ENCODE measurements around the gene NFX1. TPM values are rescaled to one million over a fixed set of nuclear protein-coding genes. Genes with fewer than 3 reads are reported as not detected.
A peak's percentile ranks its signal among the peaks of the same experiment; 100 is the strongest.

The NFX1 gene
- polyA plus RNA-seq (2013, experiment 1 of 2): 18.3 TPM
- polyA plus RNA-seq (2013, experiment 2 of 2): 17.6 TPM

DNA sequence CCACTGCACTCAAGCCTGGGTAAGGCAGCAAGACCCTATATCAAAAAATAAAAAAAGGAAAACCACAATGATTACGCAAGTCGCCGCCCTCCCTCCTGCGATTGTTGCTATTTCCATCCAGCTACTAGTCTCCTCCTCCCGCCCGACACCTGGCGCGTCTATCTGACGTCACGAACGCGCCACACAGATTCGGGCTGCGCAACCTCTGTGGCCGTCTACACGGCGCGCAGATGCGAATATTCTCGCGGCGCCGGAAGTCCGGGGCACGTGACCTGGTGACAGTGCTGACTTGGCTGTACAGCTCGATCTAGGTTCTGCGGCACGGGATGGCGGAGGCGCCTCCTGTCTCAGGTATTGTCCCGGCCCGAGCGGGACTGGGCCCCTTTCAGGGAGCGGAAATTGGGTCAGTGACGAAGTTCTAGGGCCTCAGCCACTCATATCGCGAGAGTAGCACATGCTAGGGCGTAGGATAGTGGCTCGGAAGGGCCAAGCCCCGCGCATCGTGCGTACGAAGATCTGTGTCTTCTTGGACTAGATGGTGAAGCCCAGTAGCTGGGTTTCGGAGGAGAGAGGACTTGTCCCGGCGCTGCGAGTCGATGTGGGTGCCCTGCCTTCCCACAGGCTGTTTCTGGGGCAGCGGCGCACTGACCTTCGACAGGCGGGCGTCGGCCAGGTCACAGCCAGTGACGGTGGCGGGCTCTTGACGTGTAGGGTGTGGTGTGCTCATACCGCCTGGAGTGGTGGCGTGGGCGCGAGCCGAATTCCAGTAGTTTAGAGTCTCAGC, at the start of gene NFX1:
Gene NFX1, plus strand, starts transcription at position 270 of the 784 bp plus-strand sequence. Its CDS starts 57 bp downstream, at position 327.
- H3K9ac ChIP-seq (ENCODE audit: low read depth, low read length): peak within 1 kb of the TSS; percentile 96
- peaks cover 37% of the 10 kb centered on the region for H3K36me3 ChIP-seq (ENCODE audit: insufficient read depth, low read length)
- under 1% methylated on average over 63 of the region's 63 CpGs for WGBS
- H3K4me1 ChIP-seq (ENCODE audit: insufficient read depth, low read length): no peaks in the 10 kb centered on the region; the same call in 1 of the 2 replicates
- peak within 1 kb of the TSS; percentile 93 for H3K27ac ChIP-seq (ENCODE audit: low read depth, low read length)
- H3K4me3 ChIP-seq (ENCODE audit: low read length): peak within 1 kb of the TSS; percentile 82
- no peaks in the 10 kb centered on the region for H3K27me3 ChIP-seq (ENCODE audit: insufficient read depth, low read length)
- no peaks in the 10 kb centered on the region for H3K9me3 ChIP-seq (ENCODE audit: insufficient read depth, low read depth, low read length)

GRCh38 chr9:33241298-33241697, 49.0 kb upstream of the NFX1 start:
- H3K9ac ChIP-seq (ENCODE audit: low read depth, low read length): no peak overlapping the region
- no peak overlapping the region for H3K4me3 ChIP-seq (ENCODE audit: low read length)
- H3K27me3 ChIP-seq (ENCODE audit: insufficient read depth, low read length): no peaks in the 10 kb centered on the region
- no peaks in the 10 kb centered on the region for H3K4me1 ChIP-seq (ENCODE audit: insufficient read depth, low read length)
- H3K27ac ChIP-seq (ENCODE audit: low read depth, low read length): no peak overlapping the region
- no peaks in the 10 kb centered on the region for H3K36me3 ChIP-seq (ENCODE audit: insufficient read depth, low read length)
- WGBS: 86% methylated on average over 5 of the region's 5 CpGs
- no peaks in the 10 kb centered on the region for H3K9me3 ChIP-seq (ENCODE audit: insufficient read depth, low read depth, low read length)

DNA sequence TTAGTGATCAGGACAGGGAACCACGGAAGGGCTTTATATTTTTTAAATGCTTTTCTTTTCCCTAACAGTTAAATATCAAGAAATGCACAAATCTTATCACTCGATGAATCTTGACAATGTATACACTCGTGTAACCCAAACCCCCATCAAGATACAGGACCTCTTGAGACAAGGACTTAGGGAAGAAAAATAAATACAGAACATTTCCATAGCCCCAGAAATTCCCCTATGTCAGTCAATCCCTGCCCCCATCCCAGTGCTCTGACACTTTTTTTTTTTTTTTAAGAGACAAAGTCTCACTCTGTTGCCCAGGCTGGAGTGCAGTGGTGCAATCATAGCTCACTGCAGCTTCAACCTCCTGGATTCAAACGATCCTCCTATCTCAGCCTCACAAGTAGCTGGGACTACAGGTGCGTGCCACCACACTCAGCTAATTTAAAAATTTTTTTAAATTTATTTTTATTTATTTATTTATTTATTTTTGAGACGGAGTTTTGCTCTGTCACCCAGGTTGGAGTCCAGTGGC, 47.6 kb upstream of the NFX1 start:
- 85% methylated on average over 5 of the region's 6 CpGs for WGBS

DNA sequence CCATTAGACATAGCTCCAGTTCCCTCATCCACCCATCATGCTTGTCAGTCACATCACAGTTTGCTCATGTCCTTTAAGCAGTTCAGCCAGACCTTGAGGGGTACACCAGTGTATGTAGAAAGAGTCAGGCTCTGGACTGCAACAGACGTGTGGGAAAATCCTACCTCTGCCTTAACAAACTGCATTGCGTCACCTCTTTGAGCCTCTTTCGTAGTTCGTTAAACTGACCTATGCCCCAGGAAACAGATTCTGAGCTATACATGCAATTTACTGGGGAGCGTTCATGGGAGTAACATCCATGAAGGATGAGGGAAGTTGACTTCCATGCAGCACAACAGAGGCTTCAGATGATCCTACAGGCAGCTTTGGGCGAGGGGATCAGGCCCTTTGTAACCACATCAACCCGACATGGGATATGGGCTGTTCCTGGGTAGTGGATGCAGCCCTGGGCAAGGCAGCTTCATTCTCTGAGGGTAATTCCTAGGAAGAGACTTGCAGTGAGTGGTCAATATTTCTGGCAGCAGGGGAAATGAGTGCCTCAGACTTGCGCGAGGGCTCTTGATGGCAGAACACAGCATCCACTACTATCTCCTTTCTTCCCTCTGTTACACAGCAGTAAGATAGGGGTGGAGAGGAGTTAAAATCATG, 46.1 kb upstream of the NFX1 start:
- WGBS: 92% methylated on average over 7 of the region's 9 CpGs
- H3K4me1 ChIP-seq (ENCODE audit: insufficient read depth, low read length): no peaks in the 10 kb centered on the region
- H3K4me3 ChIP-seq (ENCODE audit: low read length): no peak overlapping the region
- H3K27ac ChIP-seq (ENCODE audit: low read depth, low read length): no peak overlapping the region
- no peaks in the 10 kb centered on the region for H3K27me3 ChIP-seq (ENCODE audit: insufficient read depth, low read length)
- no peak overlapping the region for H3K9ac ChIP-seq (ENCODE audit: low read depth, low read length)
- no peaks in the 10 kb centered on the region for H3K36me3 ChIP-seq (ENCODE audit: insufficient read depth, low read length)
- no peaks in the 10 kb centered on the region for H3K9me3 ChIP-seq (ENCODE audit: insufficient read depth, low read depth, low read length)

More for the DNA sequence above, 47.6 kb upstream of the NFX1 start:
- no peak overlapping the region for H3K27ac ChIP-seq (ENCODE audit: low read depth, low read length)
- H3K9ac ChIP-seq (ENCODE audit: low read depth, low read length): no peak overlapping the region
- H3K4me1 ChIP-seq (ENCODE audit: insufficient read depth, low read length): no peaks in the 10 kb centered on the region
- no peaks in the 10 kb centered on the region for H3K27me3 ChIP-seq (ENCODE audit: insufficient read depth, low read length)
- H3K36me3 ChIP-seq (ENCODE audit: insufficient read depth, low read length): no peaks in the 10 kb centered on the region
- no peak overlapping the region for H3K4me3 ChIP-seq (ENCODE audit: low read length)
- H3K9me3 ChIP-seq (ENCODE audit: insufficient read depth, low read depth, low read length): no peaks in the 10 kb centered on the region

GRCh38 chr9:33245341-33245740, 45.0 kb upstream of the NFX1 start:
- WGBS: 93% methylated on average over 2 of the region's 2 CpGs
- Histone ChIP-seq H3K4me3 (ENCODE audit: low read length) (no peak overlapping the region), H3K27me3 (ENCODE audit: insufficient read depth, low read length) (no peaks in the 10 kb centered on the region), H3K9me3 (ENCODE audit: insufficient read depth, low read depth, low read length) (no peaks in the 10 kb centered on the region), H3K9ac (ENCODE audit: low read depth, low read length) (no peak overlapping the region), H3K36me3 (ENCODE audit: insufficient read depth, low read length) (no peaks in the 10 kb centered on the region), H3K27ac (ENCODE audit: low read depth, low read length) (no peak overlapping the region), H3K4me1 (ENCODE audit: insufficient read depth, low read length) (no peaks in the 10 kb centered on the region)

GRCh38 chr9:33246269-33246860, 44.0 kb upstream of the NFX1 start:
- H3K4me3 ChIP-seq (ENCODE audit: low read length): no peak overlapping the region
- H3K27me3 ChIP-seq (ENCODE audit: insufficient read depth, low read length): no peaks in the 10 kb centered on the region
- no peak overlapping the region for H3K9ac ChIP-seq (ENCODE audit: low read depth, low read length)
- H3K4me1 ChIP-seq (ENCODE audit: insufficient read depth, low read length): no peaks in the 10 kb centered on the region
- no peak overlapping the region for H3K27ac ChIP-seq (ENCODE audit: low read depth, low read length)
- no peaks in the 10 kb centered on the region for H3K36me3 ChIP-seq (ENCODE audit: insufficient read depth, low read length)
- WGBS: 92% methylated on average over 9 of the region's 9 CpGs
- no peaks in the 10 kb centered on the region for H3K9me3 ChIP-seq (ENCODE audit: insufficient read depth, low read depth, low read length)

- Histone ChIP-seq H3K4me1 (ENCODE audit: insufficient read depth, low read length) (no peaks in the 10 kb centered on the region), H3K9ac (ENCODE audit: low read depth, low read length) (no peak overlapping the region), H3K27me3 (ENCODE audit: insufficient read depth, low read length) (no peaks in the 10 kb centered on the region), H3K4me3 (ENCODE audit: low read length) (no peak overlapping the region), H3K36me3 (ENCODE audit: insufficient read depth, low read length) (peaks cover 16% of the 10 kb centered on the region), H3K27ac (ENCODE audit: low read depth, low read length) (no peak overlapping the region), H3K9me3 (ENCODE audit: insufficient read depth, low read depth, low read length) (no peaks in the 10 kb centered on the region)
- 85% methylated on average over 3 of the region's 3 CpGs for WGBS
Measured at GRCh38 chr9:33248606-33249005, 41.7 kb upstream of the NFX1 start.

GRCh38 chr9:33249087-33249658, 41.1 kb upstream of the NFX1 start:
- no peak overlapping the region for H3K27ac ChIP-seq (ENCODE audit: low read depth, low read length)
- 90% methylated on average over 6 of the region's 6 CpGs for WGBS
- H3K4me3 ChIP-seq (ENCODE audit: low read length): no peak overlapping the region
- H3K9ac ChIP-seq (ENCODE audit: low read depth, low read length): no peak overlapping the region
- H3K4me1 ChIP-seq (ENCODE audit: insufficient read depth, low read length): no peaks in the 10 kb centered on the region
- H3K27me3 ChIP-seq (ENCODE audit: insufficient read depth, low read length): no peaks in the 10 kb centered on the region
- peaks cover 21% of the 10 kb centered on the region for H3K36me3 ChIP-seq (ENCODE audit: insufficient read depth, low read length)
- H3K9me3 ChIP-seq (ENCODE audit: insufficient read depth, low read depth, low read length): no peaks in the 10 kb centered on the region

DNA sequence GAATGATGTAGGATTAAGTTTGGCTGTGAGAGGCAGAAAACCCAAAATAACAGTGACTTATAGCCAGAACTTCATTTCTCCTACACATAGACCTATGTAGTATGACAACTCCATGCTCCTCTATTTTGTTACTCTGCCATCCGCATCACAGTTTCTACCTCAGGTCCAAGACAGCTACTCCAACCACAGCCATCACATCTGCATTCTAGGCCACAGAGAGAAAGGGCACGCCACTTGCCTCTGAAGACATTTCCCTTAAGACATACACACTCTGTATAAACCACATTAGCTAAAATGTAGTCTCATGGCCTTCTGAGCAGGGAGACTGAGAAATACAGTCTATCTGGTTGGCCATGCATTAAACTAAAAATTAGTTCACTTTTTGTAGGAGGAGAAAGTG, 40.3 kb upstream of the NFX1 start:
- H3K9me3 ChIP-seq (ENCODE audit: insufficient read depth, low read depth, low read length): no peaks in the 10 kb centered on the region
- no peaks in the 10 kb centered on the region for H3K27me3 ChIP-seq (ENCODE audit: insufficient read depth, low read length)
- H3K4me3 ChIP-seq (ENCODE audit: low read length): no peak overlapping the region
- H3K36me3 ChIP-seq (ENCODE audit: insufficient read depth, low read length): peaks cover 29% of the 10 kb centered on the region
- no peaks in the 10 kb centered on the region for H3K4me1 ChIP-seq (ENCODE audit: insufficient read depth, low read length)
- H3K9ac ChIP-seq (ENCODE audit: low read depth, low read length): no peak overlapping the region
- H3K27ac ChIP-seq (ENCODE audit: low read depth, low read length): no peak overlapping the region
- 93% methylated on average over 2 of the region's 2 CpGs for WGBS

GRCh38 chr9:33250458-33250995, 39.8 kb upstream of the NFX1 start:
- Histone ChIP-seq H3K9me3 (ENCODE audit: insufficient read depth, low read depth, low read length) (no peaks in the 10 kb centered on the region), H3K27me3 (ENCODE audit: insufficient read depth, low read length) (no peaks in the 10 kb centered on the region), H3K4me3 (ENCODE audit: low read length) (no peak overlapping the region), H3K4me1 (ENCODE audit: insufficient read depth, low read length) (no peaks in the 10 kb centered on the region), H3K36me3 (ENCODE audit: insufficient read depth, low read length) (peaks cover 35% of the 10 kb centered on the region), H3K27ac (ENCODE audit: low read depth, low read length) (no peak overlapping the region), H3K9ac (ENCODE audit: low read depth, low read length) (no peak overlapping the region)
- 89% methylated on average over 1 of the region's 1 CpG for WGBS
